MG63 (cell line): ENCODE measurements around the gene CDK5R1. TPM values are rescaled to one million over a fixed set of nuclear protein-coding genes. Genes with fewer than 3 reads are reported as not detected.
"Not testable (repeated sequence)": the region's sequence is repeated elsewhere in the genome, so short reads cannot be mapped to it uniquely, and the experiment has no call there.

Experiments
- DNase-seq: peaks from one replicate; pipeline ENCODE4 v3.0.0-alpha.2; 2020
- H3K27me3 ChIP-seq: fragments of 250-450 bp; sonication (Bioruptor Pico); 2 replicates; pipeline ENCODE4 v1.5.1; 2020; ENCODE audit warnings: mild to moderate bottlenecking, moderate library complexity
- H3K36me3 ChIP-seq: fragments of 250-450 bp; sonication (Bioruptor Pico); 2 replicates; pipeline ENCODE4 v1.5.1; 2020; ENCODE audit warnings: mild to moderate bottlenecking, moderate library complexity
- H3K4me3 ChIP-seq: fragments of 250-450 bp; sonication (Bioruptor Pico); 2 replicates; pipeline ENCODE4 v1.5.1; 2020; ENCODE audit warnings: mild to moderate bottlenecking, moderate library complexity
- H3K9me3 ChIP-seq: fragments of 250-450 bp; sonication (Bioruptor Pico); 2 replicates; pipeline ENCODE4 v1.5.1; 2020; ENCODE audit warnings: mild to moderate bottlenecking, moderate library complexity
- total RNA-seq: library from RNA; depleted of rRNA; stranded (reverse); fragments of >200 nt; shearing (Covaris generic); gene quantifications from 2 replicates; pipeline ENCODE4 v1.2.3, GENCODE V29; 2014; ENCODE audit warnings: low replicate concordance

Gene CDK5R1
- total RNA-seq, 1 experiment from 2014 or later, result 0.49 TPM

- DNase-seq, result no peak
- Histone ChIP-seq H3K36me3 (no peaks in the 10 kb centered on the region), H3K27me3 (no peaks in the 10 kb centered on the region; the same call in 1 of the 2 replicates), H3K9me3 (no peaks in the 10 kb centered on the region), H3K4me3 (peak overlapping the region; percentile 41)
These were observed 31.9 kb downstream of the CDK5R1 start for GRCh38 chr17:32518646-32519227.

- peak; percentile 20 for DNase-seq
- H3K36me3 ChIP-seq, result no peaks in the 10 kb centered on the region
These were observed 32.7 kb downstream of the CDK5R1 start for GRCh38 chr17:32519228-32520103.

GRCh38 chr17:32520104-32520701, 33.4 kb downstream of the CDK5R1 start:
- DNase-seq, result no peak
- Histone ChIP-seq H3K9me3 (no peaks in the 10 kb centered on the region), H3K4me3 (no peak overlapping the region), H3K36me3 (no peaks in the 10 kb centered on the region), H3K27me3 (no peaks in the 10 kb centered on the region; the same call in 1 of the 2 replicates)

More at GRCh38 chr17:32519228-32520103, 32.7 kb downstream of the CDK5R1 start:
- H3K9me3 ChIP-seq, result no peaks in the 10 kb centered on the region
- no peaks in the 10 kb centered on the region; the same call in 1 of the 2 replicates for H3K27me3 ChIP-seq
- peak overlapping the region; percentile 41 for H3K4me3 ChIP-seq

- no peaks in the 10 kb centered on the region for H3K9me3 ChIP-seq
- DNase-seq, result no peak
These were observed 34.1 kb downstream of the CDK5R1 start for GRCh38 chr17:32520737-32521404.

GRCh38 chr17:32523017-32523680, 36.4 kb downstream of the CDK5R1 start:
- no peaks in the 10 kb centered on the region for H3K36me3 ChIP-seq
- no peak for DNase-seq
- no peaks in the 10 kb centered on the region; the same call in none of the 2 replicates for H3K27me3 ChIP-seq
- no peak overlapping the region for H3K4me3 ChIP-seq
- H3K9me3 ChIP-seq, result no peaks in the 10 kb centered on the region

More at GRCh38 chr17:32520737-32521404, 34.1 kb downstream of the CDK5R1 start:
- Histone ChIP-seq H3K27me3 (no peaks in the 10 kb centered on the region; the same call in 1 of the 2 replicates), H3K4me3 (no peak overlapping the region), H3K36me3 (no peaks in the 10 kb centered on the region)

- no peak overlapping the region for H3K4me3 ChIP-seq
- no peaks in the 10 kb centered on the region for H3K9me3 ChIP-seq
- DNase-seq, result no peak
These were observed 37.2 kb downstream of the CDK5R1 start for GRCh38 chr17:32523827-32524552.

DNA sequence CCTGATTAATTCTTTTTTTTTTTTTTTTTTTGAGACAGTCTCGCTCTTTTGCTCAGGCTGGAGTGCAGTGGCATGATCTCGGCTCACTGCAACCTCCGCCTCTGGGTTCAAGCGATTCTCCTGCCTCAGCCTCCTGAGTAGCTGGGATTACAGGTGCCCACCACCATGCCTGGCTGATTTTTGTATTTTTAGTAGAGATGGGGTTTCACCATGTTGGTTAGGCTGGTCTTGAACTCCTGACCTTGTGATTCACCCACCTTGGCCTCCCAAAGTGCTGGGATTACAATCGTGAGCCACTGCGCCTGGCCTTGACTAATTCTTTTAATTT, 37.7 kb downstream of the CDK5R1 start:
- not testable (repeated sequence) for DNase-seq, H3K4me3 ChIP-seq

More at GRCh38 chr17:32523827-32524552, 37.2 kb downstream of the CDK5R1 start:
- Histone ChIP-seq H3K36me3 (no peaks in the 10 kb centered on the region), H3K27me3 (no peaks in the 10 kb centered on the region; the same call in none of the 2 replicates)

GRCh38 chr17:32525122-32525521, 38.3 kb downstream of the CDK5R1 start:
- H3K36me3 ChIP-seq, result no peaks in the 10 kb centered on the region

More for the DNA sequence above, 37.7 kb downstream of the CDK5R1 start:
- not testable (repeated sequence) for H3K27me3 ChIP-seq, H3K9me3 ChIP-seq, H3K36me3 ChIP-seq

GRCh38 chr17:32527146-32527545, 40.4 kb downstream of the CDK5R1 start:
- Histone ChIP-seq H3K36me3 (no peaks in the 10 kb centered on the region), H3K9me3 (no peaks in the 10 kb centered on the region), H3K27me3 (no peaks in the 10 kb centered on the region; the same call in 1 of the 2 replicates), H3K4me3 (no peak overlapping the region)
- DNase-seq, result no peak

More at GRCh38 chr17:32525122-32525521, 38.3 kb downstream of the CDK5R1 start:
- no peaks in the 10 kb centered on the region; the same call in 1 of the 2 replicates for H3K27me3 ChIP-seq
- no peaks in the 10 kb centered on the region for H3K9me3 ChIP-seq
- DNase-seq, result no peak
- no peak overlapping the region for H3K4me3 ChIP-seq

DNA sequence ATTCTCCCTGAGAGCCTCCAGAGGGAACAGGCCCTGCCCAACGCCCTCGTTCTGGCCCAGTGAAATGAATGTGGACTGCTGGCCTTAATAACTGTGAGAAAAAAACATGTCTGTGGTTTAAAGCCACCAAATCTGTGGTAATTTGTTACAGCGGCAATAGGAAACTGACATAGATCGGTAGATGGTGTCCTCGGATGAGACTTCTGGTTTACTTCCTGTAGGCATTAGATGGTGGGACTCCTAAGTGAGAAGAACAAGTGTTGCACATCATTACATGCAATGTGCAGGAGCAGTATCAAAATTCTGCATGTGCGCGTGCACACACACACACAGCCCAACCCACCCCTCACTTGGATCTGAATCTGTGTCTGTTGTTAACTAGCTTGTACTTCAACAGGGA, 42.0 kb downstream of the CDK5R1 start:
- Histone ChIP-seq H3K27me3 (no peaks in the 10 kb centered on the region; the same call in 1 of the 2 replicates), H3K9me3 (no peaks in the 10 kb centered on the region), H3K36me3 (no peaks in the 10 kb centered on the region), H3K4me3 (no peak overlapping the region)
- DNase-seq, result no peak

- Histone ChIP-seq H3K36me3 (no peaks in the 10 kb centered on the region), H3K27me3 (no peaks in the 10 kb centered on the region; the same call in 1 of the 2 replicates), H3K9me3 (no peaks in the 10 kb centered on the region), H3K4me3 (no peak overlapping the region)
- no peak for DNase-seq
These were observed 42.8 kb downstream of the CDK5R1 start for GRCh38 chr17:32529604-32530003.

DNA sequence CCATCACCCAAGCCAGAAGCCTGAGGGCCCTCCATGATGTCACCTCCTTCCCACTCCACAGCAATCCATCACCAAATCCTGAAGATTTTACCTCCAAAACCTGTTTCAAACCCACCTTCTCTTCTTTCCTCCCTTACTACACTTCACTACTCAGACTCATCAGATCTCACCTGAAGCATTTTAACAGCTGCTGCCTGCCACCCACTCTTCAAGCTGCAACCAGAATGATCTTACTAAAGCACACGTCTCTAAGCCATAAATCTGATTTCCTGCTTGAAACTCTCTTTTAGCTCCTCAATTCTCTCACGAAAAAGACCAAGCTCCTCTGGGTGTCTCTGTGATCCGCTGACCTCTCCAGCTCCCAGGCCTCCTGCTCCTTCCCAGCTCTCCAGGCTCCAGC, 46.5 kb downstream of the CDK5R1 start:
- Histone ChIP-seq H3K27me3 (no peaks in the 10 kb centered on the region), H3K36me3 (no peaks in the 10 kb centered on the region), H3K4me3 (no peak overlapping the region), H3K9me3 (no peaks in the 10 kb centered on the region)
- no peak for DNase-seq

DNA sequence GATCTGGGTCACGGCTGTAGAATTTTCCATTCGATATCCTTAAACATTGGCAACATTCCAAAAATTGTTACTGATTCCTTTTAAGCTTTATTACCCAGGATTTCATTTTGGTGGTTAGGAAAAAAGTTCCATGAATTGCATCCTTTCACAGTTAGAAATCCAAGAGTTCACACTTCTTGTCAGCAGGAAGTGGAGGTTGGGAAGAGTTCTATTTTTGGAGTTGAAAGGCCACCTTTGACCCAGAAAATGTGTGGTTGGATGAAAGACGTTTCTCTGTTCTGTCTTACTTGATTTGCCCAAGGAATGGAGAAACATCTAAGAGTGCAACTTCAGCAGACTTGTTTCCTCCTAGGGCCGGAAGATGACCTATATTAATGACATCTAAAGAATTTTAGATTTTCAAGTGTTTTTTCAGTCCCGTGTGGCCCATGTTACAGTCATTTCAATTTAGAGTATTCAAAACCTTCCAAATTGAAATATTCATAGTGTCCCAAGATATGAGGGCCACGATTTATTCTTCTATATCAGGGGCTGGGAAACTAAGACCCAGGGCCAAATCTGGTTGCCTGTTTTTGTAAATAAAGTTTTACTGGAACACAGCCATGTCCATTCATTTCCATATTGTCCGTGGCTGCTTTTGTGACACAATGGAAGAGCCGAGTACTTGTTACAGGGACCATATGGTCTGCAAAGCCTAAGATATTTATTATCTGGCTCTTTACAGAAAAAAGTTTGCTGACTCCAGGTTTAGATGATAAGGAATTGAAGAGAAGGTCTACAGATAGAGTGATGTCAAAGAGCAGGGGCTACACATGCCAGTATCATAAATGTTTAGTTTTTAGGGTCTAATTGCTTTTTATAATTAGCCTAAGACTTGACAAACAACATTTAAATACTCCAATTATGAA, 50.2 kb downstream of the CDK5R1 start:
- Histone ChIP-seq H3K27me3 (no peaks in the 10 kb centered on the region), H3K4me3 (no peak overlapping the region), H3K36me3 (no peaks in the 10 kb centered on the region), H3K9me3 (no peaks in the 10 kb centered on the region)
- DNase-seq, result no peak
